ENCODE measurements around the gene SERPINA10. TPM values are rescaled to one million over a fixed set of nuclear protein-coding genes. Genes with fewer than 3 reads are reported as not detected.

SERPINA10 gene
- total and polyA plus RNA-seq, 2 of the 13 experiments (the other 11 are each of a cell fraction or from before 2014, with no cell fraction given) = 20.1 to 20.2 TPM

- TF ChIP-seq ZNF687 (CRISPR knock-in tag; IDR thresholded peaks at IDR 0.05) (peak; percentile 92), RELA (CRISPR knock-in tag; IDR thresholded peaks at IDR 0.05) (no peak), SAFB2 (CRISPR knock-in tag; IDR thresholded peaks at IDR 0.05; ENCODE audit: borderline replicate concordance, low read depth) (0 out of 2 replicates have a peak, but pooled peaks have one; percentile 18), DPF2 (CRISPR knock-in tag; IDR thresholded peaks at IDR 0.05; ENCODE audit: borderline replicate concordance, low read depth) (no peak), ZBTB33 (CRISPR knock-in tag; IDR thresholded peaks at IDR 0.05) (peak; percentile 88), SMYD3 (CRISPR knock-in tag; IDR thresholded peaks at IDR 0.05) (no peak), GPN1 (CRISPR knock-in tag; IDR thresholded peaks at IDR 0.05; ENCODE audit: borderline replicate concordance) (no peak), ZNF7 (CRISPR knock-in tag; IDR thresholded peaks at IDR 0.05) (no peak), POLR2AphosphoS5 (IDR thresholded peaks at IDR 0.05; ENCODE audit: low read depth, low read length) (no peak)
Measured at GRCh38 chr14:94291159-94291905, 1.7 kb downstream of the SERPINA10 start (continued).

Measured in HepG2 (cell line).